NB4 (cell line): Measurements from ENCODE around the gene GAS2L2.
A peak's percentile ranks its signal among the peaks of the same experiment; 100 is the strongest.

ENCODE experiments used
- DNase-seq: peaks from one replicate; pipeline ENCODE4 v3.0.0; 2010; ENCODE audit warnings: low read depth
- H3K4me3 ChIP-seq: one replicate; pipeline ENCODE4 v1.5.1; 2011; ENCODE audit warnings: mild to moderate bottlenecking, low read depth, low read length, moderate library complexity
- CTCF ChIP-seq: IDR thresholded peaks from one replicate; pipeline ENCODE4 v1.5.1; 2012; ENCODE audit warnings: low read depth, low read length
- MAX ChIP-seq: IDR thresholded peaks from 2 replicates; pipeline ENCODE4 v1.6.1; 2011; ENCODE audit warnings: low read depth, low read length
- MYC ChIP-seq: IDR thresholded peaks from 2 replicates; pipeline ENCODE4 v1.6.1; 2011; ENCODE audit warnings: low read depth, low read length
- POLR2A ChIP-seq: IDR thresholded peaks from 2 replicates; pipeline ENCODE4 v1.6.1; 2011; ENCODE audit warnings: mild to moderate bottlenecking; ENCODE audit not compliant: insufficient read length; ENCODE audit errors: extremely low read depth

GAS2L2 gene

DNA sequence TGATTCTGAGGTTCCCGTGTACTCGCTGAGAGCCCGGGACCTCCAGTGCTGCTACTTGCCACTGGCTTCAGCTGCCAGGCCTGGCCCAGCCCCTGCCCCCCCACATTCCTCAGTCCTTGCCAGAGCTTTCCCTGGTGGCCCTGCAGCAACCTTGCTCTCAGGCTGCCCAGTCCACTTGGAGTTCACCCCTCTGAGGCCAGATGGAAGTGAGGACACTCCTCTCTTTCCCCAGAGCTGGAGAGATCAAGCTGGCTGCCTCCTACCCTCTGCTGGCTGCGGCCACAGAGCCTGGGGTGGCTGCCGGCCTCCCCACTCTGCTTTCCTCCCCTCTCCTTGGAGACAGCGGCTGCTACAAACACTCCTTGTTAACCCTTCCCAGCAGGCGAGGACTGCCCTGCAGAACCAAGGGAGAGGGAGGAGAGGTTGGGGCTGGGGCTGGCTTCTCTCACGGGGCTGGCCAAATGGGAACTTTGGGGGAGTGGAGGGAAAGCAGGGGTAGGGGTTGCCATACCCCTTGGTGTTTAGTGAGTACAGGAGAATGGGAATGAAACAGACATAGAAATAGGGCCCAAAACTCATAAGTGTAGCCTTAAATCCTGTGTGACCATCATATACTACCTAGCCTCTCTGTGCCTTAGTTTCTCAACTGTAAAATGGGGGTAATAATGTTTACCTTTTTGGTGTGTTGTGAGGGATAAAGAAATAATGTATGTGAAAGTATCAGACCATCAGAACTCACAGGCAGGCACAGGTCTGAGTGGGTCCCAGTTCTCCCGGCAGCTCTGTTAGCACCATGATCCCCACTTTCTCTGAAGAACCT is at the start of gene GAS2L2:
Gene GAS2L2, minus strand, starts transcription at position 295 of the 820 bp plus-strand sequence. CDS start 389 bp downstream, outside the sequence.
- TF ChIP-seq CTCF (no peak), POLR2A (no peak), MAX (no peak), MYC (no peak)
- no peak for DNase-seq
- no peak within 1 kb of the TSS for H3K4me3 ChIP-seq

- peak; percentile 75 for DNase-seq
- H3K4me3 ChIP-seq, result no peak overlapping the region
- TF ChIP-seq POLR2A (no peak), MYC (peak; percentile 6; the same call in 1 of the 2 replicates), MAX (no peak; the same call in 1 of the 2 replicates), CTCF (no peak)
Observed at GRCh38 chr17:35801583-35802224, 48.7 kb upstream of the GAS2L2 start.

- no peak overlapping the region for H3K4me3 ChIP-seq
- DNase-seq, result no peak
- no peak for TF ChIP-seq MYC
Observed at GRCh38 chr17:35799942-35800341, 46.9 kb upstream of the GAS2L2 start.

DNA sequence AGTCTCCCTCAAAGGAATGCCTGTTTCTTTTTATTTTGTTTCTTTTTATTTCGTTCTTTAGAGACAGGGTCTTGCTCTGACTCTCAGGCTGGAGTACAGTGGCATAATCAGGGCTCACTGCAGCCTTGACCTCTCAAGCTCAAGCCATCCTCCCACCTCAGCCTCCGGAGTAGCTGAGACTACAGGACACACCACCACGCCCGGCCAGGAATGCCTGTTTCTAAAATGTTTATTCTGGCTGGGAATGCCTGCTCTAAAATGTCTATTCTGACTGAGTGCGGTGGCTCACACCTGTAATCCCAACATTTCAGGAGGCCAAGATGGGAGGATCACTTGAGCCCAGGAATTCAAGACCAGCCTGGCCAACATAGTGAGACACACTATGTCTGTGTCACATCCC is 44.9 kb upstream of the GAS2L2 start:
- DNase-seq, result no peak
- no peak overlapping the region for H3K4me3 ChIP-seq
- TF ChIP-seq CTCF, result no peak
- no peak for TF ChIP-seq MYC
- TF ChIP-seq MAX, result no peak
- no peak for TF ChIP-seq POLR2A

DNA sequence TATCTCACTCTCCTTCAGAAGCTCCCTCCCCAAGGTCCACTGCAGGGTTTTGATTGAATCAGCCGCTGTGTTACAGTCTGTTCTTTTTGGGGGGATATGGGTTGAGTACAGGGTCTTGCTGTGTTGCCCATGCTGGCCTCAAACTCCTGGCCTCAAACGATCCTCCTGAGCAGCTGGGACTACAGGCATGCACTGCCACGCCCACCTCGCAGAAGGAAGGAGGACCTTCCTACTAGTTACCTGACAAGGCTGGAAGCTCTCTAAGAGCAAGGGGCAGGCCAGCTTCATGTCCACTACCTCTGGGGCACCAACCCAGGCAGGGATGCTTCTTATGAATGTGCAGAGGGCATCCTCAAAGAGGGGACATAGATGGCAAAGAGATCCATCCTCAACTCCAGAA is 44.3 kb upstream of the GAS2L2 start:
- no peak for DNase-seq
- no peak overlapping the region for H3K4me3 ChIP-seq
- TF ChIP-seq MAX (no peak), MYC (no peak), CTCF (no peak), POLR2A (no peak)

- DNase-seq, result no peak
- H3K4me3 ChIP-seq, result no peak overlapping the region
- no peak for TF ChIP-seq MYC
- no peak for TF ChIP-seq POLR2A
- TF ChIP-seq CTCF, result no peak
Observed at GRCh38 chr17:35796942-35797341, 43.9 kb upstream of the GAS2L2 start.
